ENCODE measurements around the gene SORL1.

The SORL1 gene

GRCh38 chr11:121453589-121454299 is 1.6 kb downstream of the SORL1 start:
- DNase-seq (ENCODE audit: low read depth in 2 of 2): no peak

- no peak for DNase-seq (ENCODE audit: low read depth in 2 of 2)
These were observed 3.0 kb downstream of the SORL1 start for GRCh38 chr11:121455115-121455514.

GRCh38 chr11:121456151-121456550 is 4.0 kb downstream of the SORL1 start:
- no peak for DNase-seq (ENCODE audit: low read depth in 2 of 2)

GRCh38 chr11:121456816-121457431 is 4.8 kb downstream of the SORL1 start:
- DNase-seq (ENCODE audit: low read depth in 2 of 2): no peak

GRCh38 chr11:121458551-121458950 is 6.4 kb downstream of the SORL1 start:
- DNase-seq (ENCODE audit: low read depth in 2 of 2): no peak

GRCh38 chr11:121459413-121460017 is 7.4 kb downstream of the SORL1 start:
- DNase-seq (ENCODE audit: low read depth in 2 of 2): no peak

GRCh38 chr11:121460941-121461514 is 8.9 kb downstream of the SORL1 start:
- no peak for DNase-seq (ENCODE audit: low read depth in 2 of 2)

GRCh38 chr11:121461843-121462242 is 9.7 kb downstream of the SORL1 start:
- no peak for DNase-seq (ENCODE audit: low read depth in 2 of 2)

GRCh38 chr11:121463689-121464335 is 11.7 kb downstream of the SORL1 start:
- no peak for DNase-seq (ENCODE audit: low read depth in 2 of 2)

- peak; percentile 75 to 77 for DNase-seq (ENCODE audit: low read depth in 2 of 2)
These were observed 12.3 kb downstream of the SORL1 start for GRCh38 chr11:121464352-121464946.

GRCh38 chr11:121465709-121466062 is 13.6 kb downstream of the SORL1 start:
- no peak for DNase-seq (ENCODE audit: low read depth in 2 of 2)

- peak; percentile 47 to 51 for DNase-seq (ENCODE audit: low read depth in 2 of 2)
These were observed 14.1 kb downstream of the SORL1 start for GRCh38 chr11:121466063-121466794.

- DNase-seq (ENCODE audit: low read depth in 2 of 2): no peak
These were observed 15.4 kb downstream of the SORL1 start for GRCh38 chr11:121467471-121467870.

GRCh38 chr11:121467965-121468364 is 15.9 kb downstream of the SORL1 start:
- peak; percentile 78 to 82 for DNase-seq (ENCODE audit: low read depth in 2 of 2)

GRCh38 chr11:121469910-121470309 is 17.8 kb downstream of the SORL1 start:
- no peak for DNase-seq (ENCODE audit: low read depth in 2 of 2)

GRCh38 chr11:121471167-121471566 is 19.1 kb downstream of the SORL1 start:
- no peak for DNase-seq (ENCODE audit: low read depth in 2 of 2)

GRCh38 chr11:121472312-121472711 is 20.2 kb downstream of the SORL1 start:
- DNase-seq (ENCODE audit: low read depth in 2 of 2): no peak

GRCh38 chr11:121473064-121473777 is 21.1 kb downstream of the SORL1 start:
- DNase-seq (ENCODE audit: low read depth in 2 of 2): no peak

GRCh38 chr11:121474680-121475079 is 22.6 kb downstream of the SORL1 start:
- DNase-seq (ENCODE audit: low read depth in 2 of 2): no peak

- DNase-seq (ENCODE audit: low read depth in 2 of 2): no peak
These were observed 24.4 kb downstream of the SORL1 start for GRCh38 chr11:121476379-121477032.
